ENCODE results near the gene TPBG. TPM values are rescaled to one million over a fixed set of nuclear protein-coding genes. Genes with fewer than 3 reads are reported as not detected.

The TPBG gene
- total and polyA plus RNA-seq, 11 donors = 1.0 to 10.0 (median 2.6) TPM

GRCh38 chr6:82365016-82365795 lies 1.6 kb downstream of the TPBG start:
- Histone ChIP-seq H3K36me3 (no peaks in the 10 kb centered on the region), H3K27ac (peak overlapping the region in 10 of 12 donors; percentile 43 to 80 (median 73)), H3K4me3 (peak overlapping the region; percentile 35 to 76 (median 64)), H3K9me3 (no peaks in the 10 kb centered on the region), H3K4me1 (peaks cover 0 to 25% (median 6%) of the 10 kb centered on the region in 12 donors), H3K27me3 (peaks cover 0 to 61% (median 17%) of the 10 kb centered on the region in 9 donors)
- peak in 3 of 5 donors; percentile 22 to 42 (median 29) for DNase-seq
- ATAC-seq = peak in 2 of 4 donors; percentile 26 to 35
- TF ChIP-seq POLR2A (IDR thresholded peaks at IDR 0.05) = no peak
- TF ChIP-seq CTCF (IDR thresholded peaks at IDR 0.05) = no peak
- 8 to 16% (median 12%) methylated on average over 23 to 67 of the region's 67 CpGs for WGBS, 4 donors
- intact Hi-C loops (cut with DNase I) = loop anchor here in 2 of 10 donors (2.0 to 10.0 kb wide), 3 partner anchors 44 to 830 kb away; partner anchors contain the start of genes PGM3 (in 2 of the 2) and RWDD2A (in 2 of the 2)

GRCh38 chr6:82367704-82368103 lies 4.1 kb downstream of the TPBG start:
- H3K27me3 ChIP-seq = peaks cover 0 to 37% (median 17%) of the 10 kb centered on the region in 9 donors
- TF ChIP-seq CTCF (IDR thresholded peaks at IDR 0.05) (no peak), POLR2A (IDR thresholded peaks at IDR 0.05) (no peak)
- no peaks in the 10 kb centered on the region for H3K9me3 ChIP-seq
- intact Hi-C loops (cut with DNase I) = loop anchor here in 2 of 10 donors (10.0 kb wide), 2 partner anchors 687 to 827 kb away; partner anchors contain the start of genes PGM3 (in 2 of the 2) and RWDD2A (in 2 of the 2)
- no peak overlapping the region for H3K4me3 ChIP-seq
- no peaks in the 10 kb centered on the region for H3K36me3 ChIP-seq
- DNase-seq (no peak), ATAC-seq (no peak)
- H3K4me1 ChIP-seq = peaks cover 0 to 25% (median 6%) of the 10 kb centered on the region in 12 donors
- H3K27ac ChIP-seq = no peak overlapping the region

GRCh38 chr6:82370788-82371187 lies 7.2 kb downstream of the TPBG start:
- WGBS, 4 donors = 85 to 90% (median 88%) methylated on average over 3 of the region's 3 CpGs

More at GRCh38 chr6:82370788-82371187, 7.2 kb downstream of the TPBG start:
- peak in 1 of 5 donors; percentile 32 for DNase-seq
- intact Hi-C loops (cut with DNase I) = no loop called here
- Histone ChIP-seq H3K4me3 (no peak overlapping the region), H3K9me3 (no peaks in the 10 kb centered on the region), H3K4me1 (no peaks in the 10 kb centered on the region), H3K27ac (no peak overlapping the region), H3K36me3 (no peaks in the 10 kb centered on the region), H3K27me3 (peaks cover 0 to 7% (median 4%) of the 10 kb centered on the region in 9 donors)
- TF ChIP-seq CTCF (IDR thresholded peaks at IDR 0.05) (no peak), POLR2A (IDR thresholded peaks at IDR 0.05) (no peak)
- no peak for ATAC-seq
